ENCODE data around the gene NTM.

NTM gene

DNA sequence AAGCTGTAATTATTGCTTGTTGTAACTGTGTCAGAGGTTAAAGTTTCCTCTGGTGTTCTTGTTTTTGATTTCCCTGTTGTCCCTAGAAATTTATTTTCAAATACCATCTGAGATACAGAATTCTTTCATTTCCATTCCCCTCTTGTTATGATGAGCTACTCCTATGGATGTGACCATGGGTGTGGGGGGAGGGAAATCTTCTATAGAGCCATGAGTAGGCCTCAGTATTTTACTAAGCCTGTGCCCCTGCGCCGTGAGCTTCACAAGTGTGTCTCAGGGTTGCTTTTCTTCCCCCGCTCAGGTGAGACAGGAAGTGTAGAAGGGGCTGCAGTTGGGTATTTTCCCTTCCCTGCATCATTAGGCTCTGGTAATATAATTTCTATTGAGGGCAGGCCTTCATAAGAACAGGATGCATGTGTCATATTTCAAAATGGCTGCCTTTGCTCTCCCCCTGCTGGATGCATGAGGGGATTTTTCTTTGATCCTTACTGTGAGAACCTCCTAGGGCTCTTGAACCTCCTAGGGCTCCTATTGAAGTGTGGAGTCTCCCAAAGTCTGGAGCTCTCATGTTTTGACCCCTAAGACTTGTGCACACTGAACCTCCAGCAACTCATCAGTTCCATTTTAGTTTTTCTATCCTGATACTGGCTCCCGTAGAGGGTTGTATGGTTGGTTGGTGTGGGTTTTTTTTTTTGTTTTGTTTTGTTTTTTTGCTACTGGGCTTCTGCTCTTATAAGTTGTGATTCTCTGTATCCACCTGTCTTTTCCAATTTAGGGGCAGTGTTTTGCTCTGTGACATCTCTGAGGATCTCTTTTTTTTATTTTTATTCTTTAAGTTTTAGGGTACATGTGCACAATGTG lies 658.2 kb downstream of the NTM start:
- peak; percentile 24; the same call in 1 of the 2 replicates for TF ChIP-seq CTCF (IDR thresholded peaks at IDR 0.05)
- no peak for TF ChIP-seq ZFX (IDR thresholded peaks at IDR 0.05; ENCODE audit: borderline replicate concordance)

GRCh38 chr11:132030896-132031295 lies 660.5 kb downstream of the NTM start:
- TF ChIP-seq CTCF (IDR thresholded peaks at IDR 0.05) (no peak), ZFX (IDR thresholded peaks at IDR 0.05; ENCODE audit: borderline replicate concordance) (no peak)
- H3K27ac ChIP-seq, result no peak overlapping the region

More for the DNA sequence above, 658.2 kb downstream of the NTM start:
- no peak overlapping the region for H3K27ac ChIP-seq

DNA sequence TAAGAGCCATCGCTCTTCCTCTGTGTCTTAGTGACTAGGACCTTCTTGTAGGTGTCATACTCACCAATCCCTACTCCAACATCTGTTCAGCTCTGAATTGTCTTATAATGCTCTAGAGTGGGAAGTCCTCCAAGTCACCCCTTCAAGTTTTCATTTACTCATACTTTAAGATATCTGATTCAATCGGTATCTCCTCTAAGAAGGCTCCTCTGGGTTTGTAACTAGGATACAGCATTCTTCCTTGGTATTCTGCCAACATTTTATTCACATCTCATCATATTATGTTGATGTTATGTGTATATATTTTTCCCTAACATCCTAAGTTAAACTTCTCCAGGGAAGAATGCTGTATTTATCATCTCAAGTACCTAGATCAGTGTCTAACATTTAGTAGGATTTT lies 662.1 kb downstream of the NTM start:
- TF ChIP-seq ZFX (IDR thresholded peaks at IDR 0.05; ENCODE audit: borderline replicate concordance), result no peak
- no peak for TF ChIP-seq CTCF (IDR thresholded peaks at IDR 0.05)
- H3K27ac ChIP-seq, result no peak overlapping the region

DNA sequence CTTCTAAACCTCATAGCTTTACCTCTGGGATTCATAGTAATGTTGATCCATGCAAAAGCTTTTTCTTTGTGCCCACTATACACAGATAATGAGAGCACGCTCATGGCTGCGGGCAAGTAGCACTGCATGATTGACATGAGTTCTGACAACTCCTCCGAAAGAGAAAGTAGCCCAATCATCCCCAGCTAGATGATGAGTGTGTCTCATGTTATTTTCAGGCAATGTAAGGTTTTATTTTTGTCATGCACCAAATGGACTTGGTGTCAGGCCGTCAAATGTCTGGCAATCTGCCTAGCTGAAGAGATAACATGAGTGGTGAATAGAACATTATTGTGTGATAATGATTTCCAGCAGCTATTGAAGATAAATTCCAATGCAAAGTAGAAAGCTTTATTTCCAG lies 662.6 kb downstream of the NTM start:
- TF ChIP-seq CTCF (IDR thresholded peaks at IDR 0.05), result no peak
- no peak for TF ChIP-seq ZFX (IDR thresholded peaks at IDR 0.05; ENCODE audit: borderline replicate concordance)
- no peak overlapping the region for H3K27ac ChIP-seq

DNA sequence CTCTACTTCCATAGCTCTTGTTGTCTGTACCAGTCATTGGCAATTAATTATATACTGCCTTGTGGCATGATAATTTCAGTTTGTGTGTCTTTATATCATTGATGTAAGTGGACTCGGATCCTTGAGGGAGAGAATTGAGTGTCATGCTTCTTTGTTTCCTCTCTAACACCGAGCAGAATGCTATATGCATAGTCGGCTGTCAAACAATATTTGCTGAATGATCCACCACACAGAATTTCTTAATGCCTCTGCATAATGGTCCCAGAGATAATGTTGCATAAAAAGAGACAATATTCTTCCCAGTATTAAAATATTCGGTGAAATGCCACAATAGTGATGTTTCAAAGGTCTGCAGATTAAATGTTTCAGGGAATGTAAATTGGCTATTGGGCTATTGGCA lies 664.8 kb downstream of the NTM start:
- H3K27ac ChIP-seq, result no peak overlapping the region
- TF ChIP-seq CTCF (IDR thresholded peaks at IDR 0.05) (no peak), ZFX (IDR thresholded peaks at IDR 0.05; ENCODE audit: borderline replicate concordance) (no peak)

DNA sequence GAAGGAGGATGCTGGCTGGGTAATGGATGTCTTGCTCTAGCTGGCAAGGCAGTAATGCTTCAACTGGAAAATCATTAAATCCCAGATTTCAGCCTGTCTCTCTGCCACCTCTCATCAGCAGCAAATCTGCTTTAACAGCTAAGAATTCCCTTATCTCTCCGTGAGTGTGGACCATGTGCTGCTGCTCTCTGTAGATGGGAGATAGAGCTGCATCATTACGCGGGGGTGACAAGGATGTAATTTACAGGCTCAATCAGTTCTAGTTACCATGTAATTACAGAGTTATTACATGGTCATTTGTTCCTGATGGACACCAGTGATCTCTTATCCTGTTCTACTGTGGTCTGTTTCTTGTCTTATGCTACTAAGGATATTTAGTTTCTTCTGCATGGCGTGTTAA lies 665.4 kb downstream of the NTM start:
- H3K27ac ChIP-seq, result no peak overlapping the region
- TF ChIP-seq CTCF (IDR thresholded peaks at IDR 0.05) (no peak), ZFX (IDR thresholded peaks at IDR 0.05; ENCODE audit: borderline replicate concordance) (no peak)

GRCh38 chr11:132036220-132036619 lies 665.8 kb downstream of the NTM start:
- H3K27ac ChIP-seq, result no peak overlapping the region
- TF ChIP-seq ZFX (IDR thresholded peaks at IDR 0.05; ENCODE audit: borderline replicate concordance) (no peak), CTCF (IDR thresholded peaks at IDR 0.05) (no peak)
